ENCODE measurements around the gene NTN5.

NTN5 gene

DNA sequence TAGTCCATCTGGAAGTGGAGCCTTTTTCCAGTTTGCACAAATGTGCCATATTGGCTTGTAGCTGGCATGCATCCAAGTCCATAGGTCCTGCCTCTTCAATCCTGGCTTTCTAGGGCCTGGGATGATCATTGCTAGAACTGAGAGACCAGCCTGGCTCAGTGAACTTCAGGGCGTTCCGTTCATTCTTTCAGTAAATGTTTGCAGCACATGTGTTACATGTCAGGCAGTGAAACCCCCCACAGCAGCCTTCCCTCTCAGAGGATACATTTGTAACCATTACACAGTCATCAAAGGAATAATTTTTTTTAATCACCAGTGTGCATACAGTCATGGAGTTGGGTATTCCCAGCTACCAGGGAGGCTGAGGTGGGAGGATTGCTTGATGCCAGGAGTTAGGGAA lies 32.6 kb upstream of the NTN5 start:
- no peak overlapping the region for H3K27ac ChIP-seq (replicated peaks)
- DNase-seq (ENCODE audit: low read depth in 1 of 2, low spot score in 1 of 2): no peak
- no peaks in the 10 kb centered on the region for H3K27me3 ChIP-seq (ENCODE audit: insufficient read depth, poor library complexity, severe bottlenecking)
- TF ChIP-seq GABPA (IDR thresholded peaks at IDR 0.05; ENCODE audit: low read depth): no peak
- TF ChIP-seq, protein P1, sequence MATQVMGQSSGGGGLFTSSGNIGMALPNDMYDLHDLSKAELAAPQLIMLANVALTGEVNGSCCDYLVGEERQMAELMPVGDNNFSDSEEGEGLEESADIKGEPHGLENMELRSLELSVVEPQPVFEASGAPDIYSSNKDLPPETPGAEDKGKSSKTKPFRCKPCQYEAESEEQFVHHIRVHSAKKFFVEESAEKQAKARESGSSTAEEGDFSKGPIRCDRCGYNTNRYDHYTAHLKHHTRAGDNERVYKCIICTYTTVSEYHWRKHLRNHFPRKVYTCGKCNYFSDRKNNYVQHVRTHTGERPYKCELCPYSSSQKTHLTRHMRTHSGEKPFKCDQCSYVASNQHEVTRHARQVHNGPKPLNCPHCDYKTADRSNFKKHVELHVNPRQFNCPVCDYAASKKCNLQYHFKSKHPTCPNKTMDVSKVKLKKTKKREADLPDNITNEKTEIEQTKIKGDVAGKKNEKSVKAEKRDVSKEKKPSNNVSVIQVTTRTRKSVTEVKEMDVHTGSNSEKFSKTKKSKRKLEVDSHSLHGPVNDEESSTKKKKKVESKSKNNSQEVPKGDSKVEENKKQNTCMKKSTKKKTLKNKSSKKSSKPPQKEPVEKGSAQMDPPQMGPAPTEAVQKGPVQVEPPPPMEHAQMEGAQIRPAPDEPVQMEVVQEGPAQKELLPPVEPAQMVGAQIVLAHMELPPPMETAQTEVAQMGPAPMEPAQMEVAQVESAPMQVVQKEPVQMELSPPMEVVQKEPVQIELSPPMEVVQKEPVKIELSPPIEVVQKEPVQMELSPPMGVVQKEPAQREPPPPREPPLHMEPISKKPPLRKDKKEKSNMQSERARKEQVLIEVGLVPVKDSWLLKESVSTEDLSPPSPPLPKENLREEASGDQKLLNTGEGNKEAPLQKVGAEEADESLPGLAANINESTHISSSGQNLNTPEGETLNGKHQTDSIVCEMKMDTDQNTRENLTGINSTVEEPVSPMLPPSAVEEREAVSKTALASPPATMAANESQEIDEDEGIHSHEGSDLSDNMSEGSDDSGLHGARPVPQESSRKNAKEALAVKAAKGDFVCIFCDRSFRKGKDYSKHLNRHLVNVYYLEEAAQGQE (IDR thresholded peaks at IDR 0.05; ENCODE audit: insufficient replicate concordance, low read depth): no peak
- no peak for TF ChIP-seq POLR2AphosphoS5 (IDR thresholded peaks at IDR 0.05; ENCODE audit: low read depth)
- TF ChIP-seq SPI1 (IDR thresholded peaks at IDR 0.05; ENCODE audit: borderline replicate concordance, low read depth): no peak
- TF ChIP-seq, protein P2, sequence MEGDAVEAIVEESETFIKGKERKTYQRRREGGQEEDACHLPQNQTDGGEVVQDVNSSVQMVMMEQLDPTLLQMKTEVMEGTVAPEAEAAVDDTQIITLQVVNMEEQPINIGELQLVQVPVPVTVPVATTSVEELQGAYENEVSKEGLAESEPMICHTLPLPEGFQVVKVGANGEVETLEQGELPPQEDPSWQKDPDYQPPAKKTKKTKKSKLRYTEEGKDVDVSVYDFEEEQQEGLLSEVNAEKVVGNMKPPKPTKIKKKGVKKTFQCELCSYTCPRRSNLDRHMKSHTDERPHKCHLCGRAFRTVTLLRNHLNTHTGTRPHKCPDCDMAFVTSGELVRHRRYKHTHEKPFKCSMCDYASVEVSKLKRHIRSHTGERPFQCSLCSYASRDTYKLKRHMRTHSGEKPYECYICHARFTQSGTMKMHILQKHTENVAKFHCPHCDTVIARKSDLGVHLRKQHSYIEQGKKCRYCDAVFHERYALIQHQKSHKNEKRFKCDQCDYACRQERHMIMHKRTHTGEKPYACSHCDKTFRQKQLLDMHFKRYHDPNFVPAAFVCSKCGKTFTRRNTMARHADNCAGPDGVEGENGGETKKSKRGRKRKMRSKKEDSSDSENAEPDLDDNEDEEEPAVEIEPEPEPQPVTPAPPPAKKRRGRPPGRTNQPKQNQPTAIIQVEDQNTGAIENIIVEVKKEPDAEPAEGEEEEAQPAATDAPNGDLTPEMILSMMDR (IDR thresholded peaks at IDR 0.05; ENCODE audit: insufficient read depth, low read length): no peak
- no peak overlapping the region for H3K4me3 ChIP-seq (replicated peaks; ENCODE audit: insufficient read depth, low read length)

DNA sequence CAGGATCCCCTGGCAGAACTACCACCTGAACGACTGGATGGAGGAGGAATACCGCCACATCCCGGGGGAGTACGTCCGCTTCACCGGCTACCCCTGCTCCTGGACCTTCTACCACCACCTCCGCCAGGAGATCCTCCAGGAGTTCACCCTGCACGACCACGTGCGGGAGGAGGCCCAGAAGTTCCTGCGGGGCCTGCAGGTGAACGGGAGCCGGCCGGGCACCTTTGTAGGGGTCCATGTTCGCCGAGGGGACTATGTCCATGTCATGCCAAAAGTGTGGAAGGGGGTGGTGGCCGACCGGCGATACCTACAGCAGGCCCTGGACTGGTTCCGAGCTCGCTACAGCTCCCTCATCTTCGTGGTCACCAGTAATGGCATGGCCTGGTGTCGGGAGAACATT lies 30.5 kb upstream of the NTN5 start:
- DNase-seq (ENCODE audit: low read depth in 1 of 2, low spot score in 1 of 2): no peak
- TF ChIP-seq GABPA (IDR thresholded peaks at IDR 0.05; ENCODE audit: low read depth): no peak
- no peak for TF ChIP-seq POLR2AphosphoS5 (IDR thresholded peaks at IDR 0.05; ENCODE audit: low read depth)
- TF ChIP-seq, protein P1 (IDR thresholded peaks at IDR 0.05; ENCODE audit: insufficient replicate concordance, low read depth): no peak
- TF ChIP-seq, protein P2 (IDR thresholded peaks at IDR 0.05; ENCODE audit: insufficient read depth, low read length): no peak
- TF ChIP-seq SPI1 (IDR thresholded peaks at IDR 0.05; ENCODE audit: borderline replicate concordance, low read depth): no peak
- no peak overlapping the region for H3K27ac ChIP-seq (replicated peaks)
- no peaks in the 10 kb centered on the region for H3K27me3 ChIP-seq (ENCODE audit: insufficient read depth, poor library complexity, severe bottlenecking)
- H3K4me3 ChIP-seq (replicated peaks; ENCODE audit: insufficient read depth, low read length): no peak overlapping the region

DNA sequence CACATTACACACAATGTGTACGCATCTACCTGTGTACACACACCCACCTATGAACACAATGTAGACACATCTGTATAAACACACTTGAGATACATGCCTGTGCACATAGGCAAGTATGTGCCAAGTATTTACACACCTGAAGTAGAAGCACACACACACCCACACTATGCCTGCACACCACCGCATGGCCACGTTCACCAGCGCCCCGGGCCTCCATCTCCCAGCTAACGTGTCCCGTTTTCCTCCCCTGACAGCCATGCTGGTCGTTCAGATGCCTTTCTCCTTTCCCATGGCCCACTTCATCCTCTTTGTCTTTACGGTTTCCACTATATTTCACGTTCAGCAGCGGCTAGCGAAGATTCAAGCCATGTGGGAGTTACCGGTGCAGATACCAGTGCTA lies 29.9 kb upstream of the NTN5 start:
- TF ChIP-seq GABPA (IDR thresholded peaks at IDR 0.05; ENCODE audit: low read depth): no peak
- no peak for TF ChIP-seq POLR2AphosphoS5 (IDR thresholded peaks at IDR 0.05; ENCODE audit: low read depth)
- TF ChIP-seq, protein P1 (IDR thresholded peaks at IDR 0.05; ENCODE audit: insufficient replicate concordance, low read depth): no peak
- no peak for TF ChIP-seq SPI1 (IDR thresholded peaks at IDR 0.05; ENCODE audit: borderline replicate concordance, low read depth)
- TF ChIP-seq, protein P2 (IDR thresholded peaks at IDR 0.05; ENCODE audit: insufficient read depth, low read length): no peak
- DNase-seq (ENCODE audit: low read depth in 1 of 2, low spot score in 1 of 2): no peak
- H3K27me3 ChIP-seq (ENCODE audit: insufficient read depth, poor library complexity, severe bottlenecking): no peaks in the 10 kb centered on the region
- no peak overlapping the region for H3K4me3 ChIP-seq (replicated peaks; ENCODE audit: insufficient read depth, low read length)
- no peak overlapping the region for H3K27ac ChIP-seq (replicated peaks)
